NOMO-1 treated with DMSO at 0.1 percent for 48 hours (cell line): ENCODE data around the gene ABCC3.
A peak's percentile ranks its signal among the peaks of the same experiment; 100 is the strongest.

ENCODE experiments used
- DNase-seq: peaks from one replicate; lab custom pipeline; 2025; ENCODE audit not compliant: unreplicated experiment; lab: John Stamatoyannopoulos, UW

Gene ABCC3, protein sequence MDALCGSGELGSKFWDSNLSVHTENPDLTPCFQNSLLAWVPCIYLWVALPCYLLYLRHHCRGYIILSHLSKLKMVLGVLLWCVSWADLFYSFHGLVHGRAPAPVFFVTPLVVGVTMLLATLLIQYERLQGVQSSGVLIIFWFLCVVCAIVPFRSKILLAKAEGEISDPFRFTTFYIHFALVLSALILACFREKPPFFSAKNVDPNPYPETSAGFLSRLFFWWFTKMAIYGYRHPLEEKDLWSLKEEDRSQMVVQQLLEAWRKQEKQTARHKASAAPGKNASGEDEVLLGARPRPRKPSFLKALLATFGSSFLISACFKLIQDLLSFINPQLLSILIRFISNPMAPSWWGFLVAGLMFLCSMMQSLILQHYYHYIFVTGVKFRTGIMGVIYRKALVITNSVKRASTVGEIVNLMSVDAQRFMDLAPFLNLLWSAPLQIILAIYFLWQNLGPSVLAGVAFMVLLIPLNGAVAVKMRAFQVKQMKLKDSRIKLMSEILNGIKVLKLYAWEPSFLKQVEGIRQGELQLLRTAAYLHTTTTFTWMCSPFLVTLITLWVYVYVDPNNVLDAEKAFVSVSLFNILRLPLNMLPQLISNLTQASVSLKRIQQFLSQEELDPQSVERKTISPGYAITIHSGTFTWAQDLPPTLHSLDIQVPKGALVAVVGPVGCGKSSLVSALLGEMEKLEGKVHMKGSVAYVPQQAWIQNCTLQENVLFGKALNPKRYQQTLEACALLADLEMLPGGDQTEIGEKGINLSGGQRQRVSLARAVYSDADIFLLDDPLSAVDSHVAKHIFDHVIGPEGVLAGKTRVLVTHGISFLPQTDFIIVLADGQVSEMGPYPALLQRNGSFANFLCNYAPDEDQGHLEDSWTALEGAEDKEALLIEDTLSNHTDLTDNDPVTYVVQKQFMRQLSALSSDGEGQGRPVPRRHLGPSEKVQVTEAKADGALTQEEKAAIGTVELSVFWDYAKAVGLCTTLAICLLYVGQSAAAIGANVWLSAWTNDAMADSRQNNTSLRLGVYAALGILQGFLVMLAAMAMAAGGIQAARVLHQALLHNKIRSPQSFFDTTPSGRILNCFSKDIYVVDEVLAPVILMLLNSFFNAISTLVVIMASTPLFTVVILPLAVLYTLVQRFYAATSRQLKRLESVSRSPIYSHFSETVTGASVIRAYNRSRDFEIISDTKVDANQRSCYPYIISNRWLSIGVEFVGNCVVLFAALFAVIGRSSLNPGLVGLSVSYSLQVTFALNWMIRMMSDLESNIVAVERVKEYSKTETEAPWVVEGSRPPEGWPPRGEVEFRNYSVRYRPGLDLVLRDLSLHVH (N-terminal part only)

GRCh38 chr17:50634224-50634914 lies at the start of gene ABCC3:
Gene ABCC3 (plus strand): TSS chr17:50634881. CDS start chr17:50634937, 56 bp downstream.
- peak; percentile 40 for DNase-seq

DNA sequence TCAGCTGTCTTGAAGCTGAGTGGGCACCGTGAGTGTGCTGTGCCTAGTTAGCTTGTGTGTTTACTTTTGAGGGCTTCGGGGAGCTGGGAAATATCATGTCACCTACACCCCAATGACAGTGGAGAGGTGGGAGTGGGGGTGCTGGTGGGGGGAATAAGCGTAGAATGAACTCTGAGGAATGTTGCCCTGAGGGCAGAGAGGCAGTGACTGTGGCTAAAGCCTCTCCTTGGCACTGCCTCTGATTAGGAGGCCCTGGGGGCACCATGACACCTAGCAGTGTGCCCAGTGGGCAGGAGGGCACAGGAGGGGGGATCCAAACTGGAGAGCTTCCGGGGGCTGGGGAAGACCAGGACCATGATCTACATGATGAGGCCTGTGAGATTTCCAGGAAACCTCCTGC lies 49.3 kb upstream of the ABCC3 start:
- no peak for DNase-seq

GRCh38 chr17:50585891-50586290 lies 48.8 kb upstream of the ABCC3 start:
- no peak for DNase-seq

DNA sequence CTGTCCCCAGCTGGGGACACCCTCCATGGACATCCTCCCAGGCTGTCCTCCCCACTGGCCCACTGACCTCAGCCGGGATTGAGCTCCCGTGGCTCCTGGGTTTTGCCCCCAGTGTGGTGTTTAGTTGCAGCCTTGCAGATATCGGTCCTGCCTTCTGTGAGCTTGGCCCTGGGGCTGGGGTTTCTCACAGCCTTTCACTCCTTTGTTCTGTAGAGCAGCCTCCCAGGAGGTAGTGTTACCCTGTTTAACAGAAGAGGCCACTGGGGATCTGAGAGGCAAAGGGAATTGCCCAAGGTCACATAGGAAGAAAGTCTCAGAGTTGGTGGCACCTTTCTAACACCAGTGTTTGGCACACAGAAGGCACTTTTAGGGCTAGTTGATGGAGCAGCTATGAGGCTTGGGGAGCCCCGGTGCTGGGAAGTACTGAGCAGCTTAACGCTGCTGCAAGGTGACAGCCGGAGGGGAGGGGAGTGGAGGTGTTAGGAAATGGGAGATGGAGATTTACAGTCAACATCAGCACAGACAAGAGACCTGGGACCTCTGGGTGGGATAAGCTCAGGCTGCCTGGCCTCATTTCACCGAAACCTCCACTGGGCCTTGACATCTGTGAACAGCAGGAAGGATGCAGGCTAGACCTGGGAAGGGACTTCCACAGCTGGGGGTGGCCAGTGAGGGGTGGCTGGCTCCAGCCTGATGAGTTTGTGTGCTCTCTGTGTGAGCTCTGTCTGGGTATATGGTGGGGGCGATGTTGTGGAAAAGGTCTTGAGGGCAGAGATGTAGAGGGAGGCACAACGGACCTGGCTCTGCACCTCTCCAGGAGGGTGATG lies 48.0 kb upstream of the ABCC3 start:
- no peak for DNase-seq

DNA sequence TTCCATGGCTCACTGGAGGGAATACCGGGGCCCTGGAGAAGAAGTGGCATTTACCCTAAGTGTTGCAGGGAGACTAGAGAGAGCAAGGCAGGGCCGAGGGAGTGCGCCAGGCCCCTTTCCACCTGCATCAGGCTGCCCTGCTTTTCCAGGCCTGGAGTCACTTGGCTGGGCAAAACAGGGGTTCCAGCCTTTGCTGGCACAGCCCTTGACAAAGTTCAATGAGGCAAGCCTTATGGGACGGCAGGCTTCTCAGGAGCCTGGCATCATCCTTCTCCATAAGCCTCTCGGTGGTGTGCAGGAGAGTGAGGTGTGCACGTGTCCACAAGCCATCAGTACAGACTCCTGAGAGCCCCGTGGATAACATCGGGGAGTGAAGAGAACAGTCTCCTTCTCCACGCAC lies 47.1 kb upstream of the ABCC3 start:
- DNase-seq, result no peak

- no peak for DNase-seq
These were observed 46.2 kb upstream of the ABCC3 start for GRCh38 chr17:50588391-50589049.

GRCh38 chr17:50589095-50589705 lies 45.5 kb upstream of the ABCC3 start:
- DNase-seq, result no peak

- DNase-seq, result no peak
These were observed 43.5 kb upstream of the ABCC3 start for GRCh38 chr17:50590946-50591737.

DNA sequence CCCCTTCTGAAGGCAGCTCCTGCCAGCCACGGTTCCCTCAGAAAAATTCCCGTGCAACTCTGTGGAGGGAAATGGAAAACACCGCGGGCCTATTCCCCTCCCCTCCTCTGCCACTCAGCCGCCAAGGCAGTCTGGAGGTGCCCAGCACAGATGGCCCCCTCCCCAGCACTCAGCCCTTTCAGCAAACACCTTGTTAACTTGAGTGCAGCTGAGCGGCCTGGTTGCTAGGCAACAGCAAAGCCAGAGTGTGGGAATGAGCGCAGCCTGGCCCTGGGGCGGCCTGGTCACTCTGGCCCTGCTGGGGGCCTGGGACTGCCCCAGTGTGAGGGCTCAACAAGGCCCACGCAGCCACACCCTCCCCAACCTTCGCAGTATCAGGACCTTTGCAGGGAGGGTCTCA lies 41.4 kb upstream of the ABCC3 start:
- no peak for DNase-seq

- DNase-seq, result no peak
These were observed 40.4 kb upstream of the ABCC3 start for GRCh38 chr17:50594128-50594823.

DNA sequence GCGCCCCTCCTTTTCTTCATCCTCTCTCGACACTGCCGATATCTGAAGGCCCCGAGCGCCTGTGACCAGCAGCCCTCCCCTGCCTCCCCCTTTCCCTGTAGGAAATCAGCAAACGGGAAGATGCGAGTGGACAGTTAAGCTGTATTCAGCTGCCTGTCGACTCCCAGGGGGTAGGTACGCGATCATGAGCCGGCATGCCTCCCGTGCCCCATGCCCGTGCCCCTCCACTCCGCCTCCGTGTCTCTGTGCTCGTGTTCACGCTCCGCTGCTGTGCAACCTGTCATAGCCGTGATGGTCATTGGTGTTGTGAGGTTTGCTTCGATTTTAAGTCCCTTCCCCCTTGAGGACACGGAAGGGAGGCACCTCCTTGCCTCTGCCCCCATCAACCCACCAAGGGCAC lies 39.8 kb upstream of the ABCC3 start:
- no peak for DNase-seq

DNA sequence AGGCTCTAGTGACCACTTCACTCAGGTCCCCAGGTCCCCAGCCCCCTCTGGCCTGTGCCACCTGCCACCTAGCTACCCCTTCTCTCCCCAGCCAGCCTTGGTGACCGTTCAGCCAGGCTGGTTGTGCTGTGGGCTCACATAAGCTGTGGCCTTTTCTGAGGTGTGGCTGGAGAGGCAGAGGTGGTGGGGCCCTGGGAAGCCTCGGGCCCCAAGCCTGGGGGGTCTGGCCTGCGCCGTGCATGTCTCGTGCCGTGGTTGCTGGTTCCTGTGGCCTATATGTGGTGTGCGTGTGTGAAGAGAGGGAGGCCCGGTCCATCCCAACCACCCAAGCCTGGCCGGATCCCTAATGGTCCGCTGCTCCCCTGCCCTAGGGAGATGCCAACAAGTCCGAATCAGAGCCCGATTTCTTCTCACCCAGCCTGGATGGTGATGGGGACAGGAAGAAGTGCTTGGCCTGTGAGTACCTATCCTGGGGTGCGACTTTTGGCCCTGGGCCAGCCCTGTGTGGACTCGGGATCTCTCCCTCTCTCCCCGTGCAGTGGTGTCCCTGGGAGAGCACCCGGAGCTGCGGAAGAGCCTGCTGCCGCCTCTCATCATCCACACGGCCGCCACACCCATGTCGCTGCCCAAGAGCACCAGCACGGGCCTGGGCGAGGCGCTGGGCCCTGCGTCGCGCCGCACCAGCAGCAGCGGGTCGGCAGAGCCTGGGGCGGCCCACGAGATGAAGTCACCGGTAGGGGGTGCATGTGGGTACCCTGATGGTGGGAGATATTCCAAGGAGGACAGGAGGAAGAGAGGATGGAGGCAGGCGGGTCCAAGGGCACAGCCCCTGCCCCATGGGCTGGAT lies 38.3 kb upstream of the ABCC3 start:
- no peak for DNase-seq

DNA sequence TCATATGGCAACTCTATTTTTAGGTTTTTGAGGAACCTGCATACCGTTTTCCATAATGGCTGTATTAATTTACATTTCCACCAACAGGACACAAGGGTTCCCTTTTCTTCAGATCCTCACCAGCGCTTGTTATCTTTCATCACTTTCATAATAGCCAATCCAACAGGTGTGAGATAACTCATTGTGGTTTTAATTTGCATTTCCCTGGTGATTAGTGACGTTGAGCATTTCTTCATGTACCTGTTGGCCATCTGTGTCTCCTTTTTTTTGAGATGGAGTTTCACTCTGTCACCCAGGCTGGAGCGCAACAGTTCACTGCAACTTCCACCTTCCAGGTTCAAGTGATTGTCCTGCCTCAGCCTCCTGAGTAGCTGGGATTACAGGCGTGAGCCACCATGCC lies 36.2 kb upstream of the ABCC3 start:
- DNase-seq, result peak; percentile 21

GRCh38 chr17:50599606-50600005 lies 35.1 kb upstream of the ABCC3 start:
- DNase-seq, result no peak

- DNase-seq, result no peak
These were observed 32.8 kb upstream of the ABCC3 start for GRCh38 chr17:50601823-50602375.

DNA sequence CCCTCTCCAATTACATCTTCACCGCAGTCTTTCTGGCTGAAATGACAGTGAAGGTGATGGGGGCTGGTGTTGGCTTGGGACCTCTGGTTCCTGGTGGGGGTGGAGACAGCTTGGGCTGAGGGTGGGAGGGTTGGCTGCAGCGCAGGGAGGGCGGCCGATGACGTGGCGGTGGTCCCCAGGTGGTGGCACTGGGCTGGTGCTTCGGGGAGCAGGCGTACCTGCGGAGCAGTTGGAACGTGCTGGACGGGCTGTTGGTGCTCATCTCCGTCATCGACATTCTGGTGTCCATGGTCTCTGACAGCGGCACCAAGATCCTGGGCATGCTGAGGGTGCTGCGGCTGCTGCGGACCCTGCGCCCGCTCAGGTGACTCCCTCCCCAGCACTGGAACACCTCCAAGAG lies 31.8 kb upstream of the ABCC3 start:
- no peak for DNase-seq
